Measurements from ENCODE around the gene CARNS1. TPM values are rescaled to one million over a fixed set of nuclear protein-coding genes. Genes with fewer than 3 reads are reported as not detected.

Gene CARNS1
- total and polyA plus RNA-seq, 2 of the 13 experiments (the other 11 are each of a cell fraction or from before 2014, with no cell fraction given) = not detected

DNA sequence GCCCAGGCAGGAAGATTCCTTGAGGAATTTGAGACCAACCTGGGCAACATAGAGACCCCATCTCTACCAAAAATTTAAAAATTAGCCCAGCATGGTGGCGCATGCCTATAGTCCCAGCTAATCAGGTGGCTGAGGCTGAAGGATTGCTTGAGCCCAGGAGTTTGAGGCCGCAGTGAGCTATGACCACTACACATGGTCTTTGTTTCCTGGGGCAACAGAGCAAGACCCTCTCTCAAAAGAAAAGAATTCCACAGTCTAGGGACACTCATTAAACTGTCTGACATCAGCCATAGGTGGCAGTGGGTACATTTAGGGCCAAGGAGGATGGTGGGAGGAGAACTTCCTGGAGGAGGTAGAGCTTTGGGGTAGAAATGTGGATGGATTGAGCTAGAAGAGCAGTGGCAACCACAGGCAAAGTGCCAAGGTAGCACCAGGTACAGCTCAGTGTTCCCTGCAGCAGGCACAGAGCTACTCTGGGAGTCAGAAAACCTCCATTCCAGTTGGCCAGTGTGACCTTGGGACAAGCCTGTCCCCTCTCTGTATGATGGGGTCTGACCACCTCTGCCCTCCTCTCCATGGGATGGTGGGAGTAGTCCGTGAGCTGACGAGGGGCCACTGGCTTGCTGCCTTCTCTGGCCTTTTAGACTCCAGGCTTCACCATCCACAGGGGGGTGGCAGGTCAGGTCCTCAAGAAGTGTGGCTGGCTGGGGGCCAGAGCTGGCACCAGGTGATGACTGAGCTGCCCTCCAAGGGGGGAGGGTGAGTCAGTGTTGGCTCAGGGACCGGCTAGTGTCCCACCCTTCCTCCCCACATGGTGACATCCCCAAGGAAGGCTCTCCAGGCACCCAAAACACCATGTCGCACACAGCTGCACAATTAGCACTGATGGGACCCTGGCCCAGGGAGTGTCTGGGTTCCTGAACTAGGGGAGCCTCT lies 38.3 kb upstream of the CARNS1 start:
- ChIA-PET POLR2A (interaction anchor here (18.5 kb wide), 1 partner anchor 24 kb away, joined by 365 read pairs; the partner anchor contains the start of gene POLD4), CTCF (ENCODE audit: low intra/inter-chr PET ratio, low total read pairs) (no interaction called here)
- Histone ChIP-seq H3K27me3 (ENCODE audit: control insufficient read depth in 1 of 2, insufficient read depth in 2 of 2, low read length in 2 of 2) (peaks cover 3 to 25% of the 10 kb centered on the region in 2 experiments; a peak in 3 of 5 replicates), H3K9ac (ENCODE audit: insufficient read depth, low read depth, low read length) (no peak overlapping the region), H3K9me3 (ENCODE audit: low read length) (no peaks in the 10 kb centered on the region), H3K4me3 (replicated peaks in 1 of 3; ENCODE audit: insufficient read depth in 1 of 3, low read depth in 2 of 3, low read length in 3 of 3) (no peak overlapping the region), H3K4me2 (ENCODE audit: low read depth, low read length) (no peak overlapping the region), H3K27ac (ENCODE audit: extremely low read length, insufficient read depth, low read length) (no peak overlapping the region), H3K79me2 (ENCODE audit: insufficient read depth, low read length) (no peaks in the 10 kb centered on the region), H4K20me1 (ENCODE audit: insufficient read depth, low read length) (no peaks in the 10 kb centered on the region), H2AFZ (ENCODE audit: low read length) (no peak overlapping the region), H3K36me3 (replicated peaks in 1 of 2; ENCODE audit: control insufficient read depth in 1 of 2, insufficient read depth in 2 of 2, low read length in 2 of 2) (no peaks in the 10 kb centered on the region), H3K4me1 (ENCODE audit: insufficient read depth, low read length) (peaks cover 39% of the 10 kb centered on the region)
- TF ChIP-seq, protein P1, sequence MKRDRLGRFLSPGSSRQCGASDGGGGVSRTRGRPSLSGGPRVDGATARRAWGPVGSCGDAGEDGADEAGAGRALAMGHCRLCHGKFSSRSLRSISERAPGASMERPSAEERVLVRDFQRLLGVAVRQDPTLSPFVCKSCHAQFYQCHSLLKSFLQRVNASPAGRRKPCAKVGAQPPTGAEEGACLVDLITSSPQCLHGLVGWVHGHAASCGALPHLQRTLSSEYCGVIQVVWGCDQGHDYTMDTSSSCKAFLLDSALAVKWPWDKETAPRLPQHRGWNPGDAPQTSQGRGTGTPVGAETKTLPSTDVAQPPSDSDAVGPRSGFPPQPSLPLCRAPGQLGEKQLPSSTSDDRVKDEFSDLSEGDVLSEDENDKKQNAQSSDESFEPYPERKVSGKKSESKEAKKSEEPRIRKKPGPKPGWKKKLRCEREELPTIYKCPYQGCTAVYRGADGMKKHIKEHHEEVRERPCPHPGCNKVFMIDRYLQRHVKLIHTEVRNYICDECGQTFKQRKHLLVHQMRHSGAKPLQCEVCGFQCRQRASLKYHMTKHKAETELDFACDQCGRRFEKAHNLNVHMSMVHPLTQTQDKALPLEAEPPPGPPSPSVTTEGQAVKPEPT (CRISPR knock-in tag; IDR thresholded peaks at IDR 0.05; ENCODE audit: low read depth) = no peak
- TF ChIP-seq U2AF2 (IDR thresholded peaks at IDR 0.05; ENCODE audit: low read depth, low read length) = no peak
- TF ChIP-seq ZNF761 (CRISPR knock-in tag; conservative IDR thresholded peaks at IDR 0.05) = no peak
- TF ChIP-seq BHLHE40 (IDR thresholded peaks at IDR 0.05; ENCODE audit: low read length) = no peak
- TF ChIP-seq FOSL2 (CRISPR knock-in tag; IDR thresholded peaks at IDR 0.05) = 0 out of 2 replicates have a peak, but pooled peaks have one; percentile 6
- intact Hi-C loops (cut with micrococcal nuclease; ENCODE audit: unreplicated experiment) = no loop called here
- WGBS (ENCODE audit: low lambda C conversion rate) = 68% methylated on average over 3 of the region's 6 CpGs
- FAIRE-seq (no peak), ATAC-seq (no peak), DNase-seq (ENCODE audit: low spot score) (no peak)
- in situ Hi-C loops (cut with HindIII; ENCODE audit: extremely low pct_ligation_motif_present, low pct_unique_long_range_greater_than_20kb) = no loop called here
- no TSS peak for BruUV-seq (replicated peaks)
